NCI-H1694 (cell line): ENCODE data around the gene STK4.
A peak's percentile ranks its signal among the peaks of the same experiment; 100 is the strongest.

Experiments
- DNase-seq: peaks from one replicate; lab custom pipeline; 2025; lab: John Stamatoyannopoulos, UW

The STK4 gene

DNA sequence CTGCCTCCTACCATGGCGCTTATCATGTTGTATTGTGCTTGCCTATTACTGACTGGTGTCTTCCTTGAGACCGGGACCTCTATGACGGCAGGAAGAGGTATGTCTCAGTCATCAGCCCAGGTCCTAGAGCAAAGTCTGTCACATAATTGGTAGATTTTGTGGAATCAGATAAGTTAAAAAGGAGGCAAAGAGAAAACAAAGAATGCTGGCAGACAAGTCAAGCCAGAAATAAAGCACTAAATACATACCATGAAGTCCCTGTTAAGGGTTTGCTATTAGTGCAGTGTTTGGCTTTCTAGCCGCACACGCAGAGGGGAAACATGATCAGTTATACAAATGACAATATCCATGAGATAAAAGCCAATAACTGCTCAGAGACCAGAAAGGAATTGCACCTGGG lies 12.1 kb upstream of the STK4 start:
- no peak for DNase-seq

DNA sequence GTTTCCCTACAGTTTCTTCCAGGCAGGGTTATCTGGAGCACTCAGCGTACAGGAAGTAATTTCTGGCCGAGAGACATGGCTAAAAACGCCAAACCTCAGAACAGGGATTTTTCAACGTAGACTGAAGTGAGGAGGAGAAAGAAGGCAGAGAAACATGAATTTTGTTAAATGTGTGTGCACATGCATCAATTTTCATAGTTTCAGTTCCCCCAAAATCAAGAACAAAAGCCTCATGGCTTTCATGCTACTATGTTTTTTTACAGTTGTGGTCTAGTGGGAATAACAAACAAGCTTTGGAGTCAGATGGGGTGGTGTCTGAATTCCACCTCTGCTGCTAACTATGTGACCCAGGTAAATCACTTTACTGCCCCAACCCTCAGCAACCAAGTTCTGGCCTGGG lies 11.0 kb upstream of the STK4 start:
- DNase-seq = no peak

DNA sequence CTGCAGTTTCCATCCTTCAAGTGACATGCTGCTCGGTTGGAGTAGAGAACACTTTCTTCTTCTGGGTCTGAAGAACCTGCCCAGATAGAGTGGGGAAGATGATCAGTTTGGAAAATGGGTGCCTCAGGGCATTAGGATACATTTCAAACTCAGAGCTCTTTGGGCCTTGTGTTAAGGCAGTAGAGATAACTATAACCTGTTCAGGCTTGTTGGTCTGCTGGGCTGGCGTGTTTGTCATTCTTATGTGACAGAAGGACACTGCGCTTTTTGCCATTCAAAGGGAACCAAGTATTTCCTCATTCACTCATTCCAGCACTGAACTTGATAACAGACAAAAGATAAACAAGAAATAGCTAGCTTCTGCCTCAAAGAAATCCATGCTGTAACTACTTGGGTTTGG lies 9.9 kb upstream of the STK4 start:
- no peak for DNase-seq

DNA sequence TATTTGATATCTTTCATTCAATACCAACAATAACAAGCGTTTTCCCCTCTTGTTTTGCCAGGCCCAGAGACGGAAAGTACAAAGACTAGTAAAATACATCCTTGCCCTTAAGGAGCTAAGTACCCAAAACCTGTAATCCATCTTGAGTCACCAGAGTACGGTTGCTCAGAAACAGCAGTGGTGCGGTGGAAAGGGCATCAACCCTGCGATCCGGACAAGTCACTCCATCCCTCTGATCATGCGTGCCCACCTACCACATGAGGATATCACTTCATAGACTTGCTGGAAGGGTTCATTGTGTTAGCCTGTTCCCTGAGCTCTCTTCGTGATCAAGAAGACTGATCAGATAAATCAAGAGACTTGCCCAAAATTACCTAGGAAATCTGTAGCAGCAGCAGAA lies 8.0 kb upstream of the STK4 start:
- DNase-seq = no peak

DNA sequence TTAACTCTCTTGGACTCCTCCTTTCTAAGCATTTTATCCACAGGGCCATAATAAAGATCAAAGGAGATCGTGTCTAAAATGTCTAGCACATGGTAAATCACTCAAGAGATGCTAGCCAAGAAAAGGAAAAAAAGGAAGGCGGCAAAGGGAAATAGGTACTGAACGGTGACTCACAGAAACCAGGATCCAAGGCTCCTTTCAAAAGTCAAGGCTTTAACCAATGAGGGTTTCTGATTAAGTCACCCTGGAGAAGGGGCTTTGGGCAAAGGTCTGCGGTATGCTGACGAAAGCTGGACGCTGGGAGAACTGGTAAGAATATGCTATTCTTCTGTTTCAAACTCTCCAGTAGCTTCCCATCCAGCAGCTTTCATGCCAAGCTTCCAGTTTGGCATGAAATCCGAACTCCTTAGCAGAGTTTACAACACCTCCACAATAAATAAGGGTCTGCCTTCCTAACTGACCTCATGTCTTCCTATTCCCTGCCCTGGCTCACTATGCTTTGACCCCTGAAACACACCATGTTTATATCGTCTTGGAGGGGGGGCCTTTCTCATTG lies 7.2 kb upstream of the STK4 start:
- DNase-seq = no peak

DNA sequence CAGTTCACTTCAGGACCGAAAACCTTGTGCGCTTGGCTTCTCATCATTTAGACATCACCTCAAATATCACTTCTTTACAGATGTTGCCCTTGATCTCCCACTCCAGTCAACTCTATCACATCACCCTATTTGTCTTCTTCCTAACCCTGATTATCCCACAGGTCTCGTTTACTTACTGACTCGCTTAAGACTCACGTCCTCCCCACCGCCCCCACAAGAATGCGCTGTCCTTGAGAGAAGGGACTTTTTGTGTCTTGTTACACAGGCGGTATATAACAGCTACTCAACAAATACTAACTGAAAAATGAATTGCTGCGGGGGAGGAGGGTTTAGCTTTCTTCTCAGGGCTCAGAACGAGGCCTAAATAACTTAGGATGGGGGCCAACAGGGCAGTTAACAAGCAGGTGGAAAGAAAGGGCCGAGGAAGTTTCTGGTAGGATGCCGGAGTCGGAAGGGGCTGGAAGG lies 6.6 kb upstream of the STK4 start:
- no peak for DNase-seq

DNA sequence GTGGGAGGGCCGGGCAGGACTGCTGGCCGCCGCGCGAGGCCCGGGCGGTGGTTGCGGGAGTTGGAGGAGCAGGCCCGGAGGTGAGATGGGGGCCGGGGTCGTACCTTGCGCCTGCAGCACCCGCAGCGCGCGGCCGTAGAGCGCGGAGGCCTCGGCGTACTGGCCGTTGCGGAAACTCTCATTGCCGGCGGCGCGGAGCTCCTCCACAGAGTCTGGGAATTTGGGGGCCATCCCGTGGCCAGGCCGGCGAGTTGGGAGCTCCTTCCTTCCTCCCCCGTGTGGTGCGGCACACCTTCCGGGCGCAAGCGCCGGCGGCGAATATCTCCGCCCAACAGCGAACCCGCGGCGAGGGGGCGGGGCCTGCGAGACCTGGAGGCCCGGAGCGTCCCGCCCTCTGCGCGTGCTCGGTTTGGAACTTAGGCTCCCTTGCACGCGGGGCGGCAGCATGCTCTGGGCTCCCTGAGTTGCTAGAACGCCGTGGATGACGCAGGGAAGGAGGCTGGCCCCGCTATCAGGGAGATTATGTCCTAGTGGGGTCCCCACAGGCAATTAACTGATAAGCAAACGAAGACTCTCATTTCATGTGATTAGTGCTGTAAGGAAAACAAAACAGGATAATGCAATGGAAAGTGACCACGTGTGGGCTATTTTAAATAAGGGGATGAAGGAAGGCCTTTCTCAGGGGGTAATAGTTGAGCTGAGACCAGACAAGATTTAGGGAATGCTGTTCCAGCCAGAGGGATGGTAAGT lies 6.0 kb upstream of the STK4 start, which contains the start of gene TOMM34:
Gene TOMM34, minus strand, starts transcription at position 295 of the 750 bp plus-strand sequence. Its CDS starts 64 bp downstream, at position 231.
- peak; percentile 73 for DNase-seq

DNA sequence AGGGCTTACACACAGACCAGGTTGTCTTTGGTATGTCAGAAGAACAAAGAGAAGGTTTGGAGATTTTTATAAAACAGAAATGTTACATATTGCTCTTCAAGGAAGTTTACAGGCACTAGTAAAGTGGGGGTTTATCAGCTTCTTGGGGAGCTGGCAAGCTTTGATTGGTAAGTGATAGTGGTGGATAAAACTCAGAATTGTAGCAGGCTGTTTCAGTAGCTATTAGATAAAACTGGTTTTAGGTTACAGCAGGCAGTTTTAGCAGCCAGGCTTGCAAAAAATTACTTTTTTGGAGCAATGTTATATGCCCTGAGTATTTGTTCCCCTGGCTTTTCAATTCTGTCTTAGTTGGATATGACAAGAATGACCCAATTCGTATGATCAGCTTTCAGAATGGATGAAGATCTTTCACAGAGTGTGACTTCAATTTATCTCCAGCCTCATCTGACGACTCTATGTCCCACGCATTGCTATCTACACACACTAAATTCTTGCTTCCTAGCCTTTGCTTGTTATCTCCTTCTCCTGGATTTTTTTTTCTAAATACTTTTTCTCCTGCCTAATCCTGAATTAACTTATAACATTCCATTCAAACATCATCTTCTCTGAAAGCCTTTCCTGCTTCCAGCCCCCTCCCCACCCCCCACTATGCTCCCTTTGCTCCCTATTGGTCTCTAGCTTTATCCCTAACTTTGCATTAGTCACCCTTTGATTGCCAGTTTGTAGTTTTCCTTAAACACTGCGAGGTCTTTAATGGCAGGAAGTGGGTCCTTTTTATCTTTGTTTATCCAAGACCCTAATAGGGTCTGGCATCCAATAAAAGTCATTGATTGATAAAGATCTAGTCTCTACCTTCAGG lies 5.1 kb upstream of the STK4 start:
- no peak for DNase-seq

DNA sequence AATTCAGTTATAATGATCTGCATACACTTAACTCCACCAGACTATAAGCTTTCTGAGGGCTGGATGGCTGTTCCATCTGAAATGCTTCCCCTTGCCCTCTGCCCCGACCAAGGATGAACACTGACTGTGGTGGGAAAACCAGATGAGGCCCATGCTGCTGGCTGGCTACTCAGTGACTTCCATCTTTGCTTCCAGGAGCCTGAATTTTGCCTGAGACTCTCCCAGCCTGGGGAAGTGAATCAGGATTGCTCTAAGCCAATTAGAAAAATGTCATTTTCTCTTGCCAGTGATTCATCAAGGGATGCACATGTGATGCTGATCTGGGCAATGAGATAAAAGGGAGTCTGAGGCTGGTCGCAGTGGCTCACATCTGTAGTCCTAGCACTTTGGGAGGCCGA lies 4.4 kb upstream of the STK4 start:
- no peak for DNase-seq

DNA sequence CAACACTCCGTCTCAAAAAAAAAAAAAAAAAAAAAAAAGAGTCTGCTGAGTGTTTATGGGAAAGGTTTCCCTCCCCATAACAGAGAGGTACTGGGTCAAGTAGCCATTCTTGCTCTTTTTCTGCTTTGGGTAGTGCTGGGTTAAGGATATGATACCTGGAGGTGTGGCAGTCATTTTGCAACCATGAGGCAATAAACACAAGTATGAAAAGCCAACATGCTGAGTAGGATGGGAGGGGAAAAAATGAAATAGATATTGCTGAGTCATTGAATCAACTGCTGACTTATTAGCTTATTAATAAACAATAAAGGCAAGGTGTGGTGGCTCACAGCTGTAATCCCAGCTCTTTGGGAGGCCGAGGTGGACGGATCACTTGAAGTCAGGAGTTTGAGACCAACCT lies 3.8 kb upstream of the STK4 start:
- no peak for DNase-seq

DNA sequence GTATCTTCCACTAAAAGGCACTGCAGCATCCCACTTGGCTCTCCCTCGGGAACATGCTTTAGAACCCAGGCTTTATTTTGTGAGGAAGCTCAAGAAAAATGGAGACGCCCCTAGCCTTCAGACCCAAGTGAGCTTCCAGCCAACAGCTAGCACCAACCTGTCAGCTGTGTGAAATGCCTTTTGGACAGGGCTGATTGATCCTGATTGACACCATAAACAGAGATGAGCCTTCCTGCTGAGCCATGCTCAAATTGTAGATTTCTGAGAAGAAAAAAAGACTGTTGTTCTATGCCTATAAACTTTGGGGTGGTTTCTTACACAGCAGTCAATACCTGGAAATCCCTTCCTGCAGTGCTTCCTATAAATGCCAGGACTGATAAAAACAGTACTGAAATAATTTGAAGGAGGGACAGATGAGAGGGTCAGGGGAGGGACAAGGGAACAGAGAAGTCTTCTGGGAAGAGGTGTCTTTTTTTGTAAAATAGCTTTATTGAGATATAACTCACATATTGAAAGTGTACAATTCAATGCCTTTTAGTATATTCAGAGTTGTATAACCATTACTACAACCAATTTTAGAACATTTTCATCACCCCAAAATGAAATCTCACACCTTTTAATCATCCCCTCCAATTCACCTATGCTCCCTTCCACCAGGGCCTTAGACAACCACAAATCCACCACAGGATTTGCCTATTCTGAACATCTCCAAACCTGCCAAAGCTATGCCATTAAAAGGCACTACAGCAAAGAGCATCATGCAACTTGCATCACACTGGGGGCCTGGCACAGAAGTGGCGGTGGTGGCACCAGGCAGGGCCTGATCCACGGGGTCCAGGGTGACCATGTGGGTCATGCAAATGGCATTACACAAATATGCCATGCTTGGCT lies 2.7 kb upstream of the STK4 start:
- DNase-seq = no peak

DNA sequence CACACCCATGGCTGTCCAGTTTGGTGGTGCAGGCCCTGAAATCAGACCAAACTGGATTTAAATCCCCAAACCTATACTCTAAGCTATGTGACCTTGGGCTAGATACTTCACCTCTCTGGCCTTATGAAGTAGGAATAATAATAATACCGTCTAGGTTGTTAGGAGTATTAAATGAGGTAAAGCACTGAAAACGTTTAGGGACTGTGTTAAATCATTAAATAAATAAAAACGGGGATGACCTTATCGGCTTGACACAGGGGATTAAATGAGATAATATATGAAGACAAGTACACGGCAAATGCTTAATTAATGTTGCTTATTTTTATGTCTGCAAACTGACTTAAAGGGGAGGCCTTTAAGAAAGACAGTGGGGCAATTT lies 672 bp upstream of the STK4 start:
- DNase-seq = no peak

DNA sequence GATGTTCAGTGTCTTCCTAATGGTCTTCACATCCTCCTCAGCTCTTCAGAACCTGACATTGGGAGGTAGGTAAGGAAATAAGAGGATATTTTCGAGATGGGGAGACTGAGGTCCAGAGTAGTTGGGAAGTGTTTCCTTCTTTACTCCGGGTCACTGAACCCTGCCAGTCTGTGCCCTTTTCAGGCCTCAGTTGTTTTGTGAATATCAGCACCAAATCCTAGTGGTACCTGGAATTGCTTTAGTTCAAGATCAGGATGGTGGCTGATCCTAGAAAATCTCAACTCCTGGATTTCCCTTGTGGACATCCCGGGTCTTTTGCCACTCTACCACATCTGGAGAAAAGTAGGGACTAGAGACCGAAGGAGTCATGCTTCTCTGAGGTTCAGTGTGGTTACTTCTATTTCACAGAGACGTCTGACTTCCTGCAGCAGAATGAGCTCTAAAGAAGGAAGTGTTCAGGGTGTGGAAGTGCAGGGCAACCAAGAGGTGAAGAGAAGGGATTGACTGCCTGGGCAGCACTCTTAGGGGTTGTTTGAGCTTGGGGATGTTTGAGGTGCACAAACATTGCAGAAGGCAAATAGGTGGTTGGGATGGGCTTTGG lies 995 bp downstream of the STK4 start:
- DNase-seq = no peak

DNA sequence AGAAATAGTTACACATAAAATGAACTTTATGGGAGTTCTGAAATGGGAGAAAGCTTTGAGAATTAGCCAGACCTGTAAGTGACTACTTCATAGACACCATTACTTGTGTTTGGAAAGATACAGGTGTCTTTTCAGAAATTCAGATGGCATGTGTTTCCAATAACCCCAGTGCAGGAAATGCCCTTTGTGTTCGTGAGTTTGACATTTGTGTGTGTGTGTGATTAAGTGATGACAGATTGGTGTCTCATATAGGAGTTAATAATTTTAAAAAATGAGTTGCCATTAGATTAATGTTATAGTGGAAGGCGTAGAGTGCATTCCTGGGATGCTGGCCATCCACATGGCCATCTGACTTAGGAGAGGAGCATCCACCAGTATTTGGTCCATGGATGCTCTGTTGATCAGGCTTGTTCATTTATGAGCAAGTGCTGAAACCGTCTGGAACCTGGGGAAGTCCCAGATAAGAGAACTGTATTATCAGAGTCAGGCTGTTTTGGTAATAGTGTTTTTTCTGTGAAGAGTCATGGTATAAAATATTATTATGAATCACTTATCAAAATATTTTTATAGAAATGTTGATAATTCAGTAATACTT lies 3.1 kb downstream of the STK4 start:
- no peak for DNase-seq

DNA sequence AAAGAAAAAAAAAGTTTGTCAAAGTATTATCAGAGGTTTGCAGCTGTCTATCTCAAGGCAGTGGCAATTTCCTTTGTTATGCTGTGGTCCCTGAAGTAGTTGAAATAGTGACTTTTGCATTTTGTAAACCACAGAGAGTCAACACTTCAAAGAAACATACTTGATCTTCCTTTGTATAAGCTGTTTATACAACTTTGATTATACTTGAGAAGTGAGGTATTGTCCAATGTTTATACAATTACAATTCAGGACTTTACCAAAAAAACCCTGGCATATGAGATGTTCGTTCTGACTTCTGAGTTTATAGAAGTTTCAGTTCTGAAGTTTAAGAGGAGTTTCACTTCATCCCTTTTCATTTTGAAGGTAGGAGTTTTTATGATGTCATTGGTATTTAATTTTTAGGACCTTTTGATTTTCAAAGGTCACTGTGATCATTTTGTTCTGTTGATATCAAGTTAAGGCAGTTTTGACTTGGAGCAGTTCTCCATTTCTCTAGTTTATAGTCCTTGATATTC lies 4.0 kb downstream of the STK4 start:
- no peak for DNase-seq

DNA sequence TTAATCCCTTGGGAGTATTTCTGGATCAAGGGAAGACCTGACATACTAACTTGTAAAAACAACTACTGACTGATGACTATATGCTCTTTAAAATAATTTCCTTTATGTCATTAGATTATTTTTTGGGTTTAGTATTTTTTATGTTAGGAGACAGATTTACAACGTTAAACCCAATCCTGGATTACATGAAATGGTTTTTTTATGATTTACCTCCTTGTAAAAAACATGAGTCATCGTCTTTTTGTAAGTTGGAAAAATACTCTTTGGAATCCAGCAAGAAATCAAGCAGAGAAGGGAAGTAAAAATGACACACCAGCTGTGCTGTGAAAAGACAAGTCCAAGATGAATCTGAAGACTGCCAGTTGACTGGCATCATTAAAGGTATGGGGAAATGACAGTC lies 6.7 kb downstream of the STK4 start:
- DNase-seq = no peak

DNA sequence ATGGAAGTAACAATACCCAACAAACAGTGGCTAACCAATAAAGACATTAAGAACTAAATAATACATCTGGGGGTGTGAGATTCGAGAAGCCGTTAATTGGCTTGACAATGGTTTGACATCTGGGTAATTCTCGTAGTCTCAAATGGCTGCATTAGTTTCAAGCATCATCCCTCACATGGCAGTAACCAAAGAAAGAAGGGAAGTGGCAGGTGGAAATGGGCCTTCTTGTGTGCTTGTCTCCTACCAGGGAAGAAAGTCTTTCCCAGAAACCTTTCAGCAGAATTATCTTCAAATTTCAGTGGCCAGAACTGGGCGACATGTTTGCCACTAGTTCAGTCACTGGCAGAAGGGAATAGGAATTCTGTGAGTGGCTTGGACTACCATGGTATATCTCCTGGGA lies 10.4 kb downstream of the STK4 start:
- DNase-seq = no peak

DNA sequence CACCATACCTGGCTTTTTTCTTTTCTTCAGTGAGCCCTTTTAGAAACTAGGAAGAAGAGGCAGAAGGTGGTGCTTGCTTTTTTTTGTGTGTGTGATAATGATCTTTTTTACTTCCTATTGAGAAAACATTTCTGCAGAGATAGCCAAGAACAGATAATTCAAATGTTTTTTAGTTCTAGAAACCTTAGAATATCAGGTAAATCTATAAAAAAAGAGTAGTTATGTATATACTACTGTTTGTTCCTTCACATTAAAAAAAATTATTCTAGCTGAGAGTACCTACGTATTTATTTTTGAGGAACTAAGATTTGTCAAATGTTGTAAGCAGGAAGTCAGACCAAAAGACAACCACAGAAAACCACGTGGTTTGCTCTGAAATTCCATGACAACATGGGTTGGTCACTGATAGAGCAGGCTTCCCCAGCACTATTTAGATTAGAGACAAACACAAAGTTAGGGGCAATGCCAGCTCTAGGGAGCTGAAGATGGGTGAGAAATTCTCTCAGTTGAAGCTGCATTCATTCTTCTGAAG lies 12.8 kb downstream of the STK4 start:
- DNase-seq = no peak

DNA sequence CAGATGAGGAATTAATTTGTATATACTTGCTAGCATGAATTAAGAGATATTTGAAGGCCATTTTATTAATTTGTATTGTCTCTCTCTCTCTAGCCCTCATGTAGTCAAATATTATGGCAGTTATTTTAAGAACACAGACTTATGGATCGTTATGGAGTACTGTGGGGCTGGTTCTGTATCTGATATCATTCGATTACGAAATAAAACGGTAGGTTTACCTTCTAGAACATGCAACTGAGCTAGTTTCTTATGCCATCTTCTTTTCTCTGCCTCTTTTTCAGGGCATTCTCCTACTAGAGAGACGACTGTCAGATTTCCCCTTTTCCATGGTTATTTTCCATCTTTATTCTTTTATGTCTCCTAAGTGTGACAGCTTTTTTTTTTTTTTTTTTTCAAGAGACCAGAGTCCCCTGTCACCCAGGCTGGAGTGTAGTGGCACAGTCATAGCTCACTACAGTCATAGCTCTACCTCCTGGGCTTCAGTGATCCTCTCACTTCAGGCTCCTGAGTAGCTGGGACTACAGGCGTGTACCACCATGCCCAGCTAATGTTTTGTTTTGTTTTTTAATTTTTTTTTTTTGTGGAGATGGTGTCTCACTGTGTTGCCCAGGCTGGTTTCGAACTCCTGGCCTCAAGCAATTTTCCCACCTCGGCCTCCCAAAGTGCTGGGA lies 15.6 kb downstream of the STK4 start:
- DNase-seq = no peak

DNA sequence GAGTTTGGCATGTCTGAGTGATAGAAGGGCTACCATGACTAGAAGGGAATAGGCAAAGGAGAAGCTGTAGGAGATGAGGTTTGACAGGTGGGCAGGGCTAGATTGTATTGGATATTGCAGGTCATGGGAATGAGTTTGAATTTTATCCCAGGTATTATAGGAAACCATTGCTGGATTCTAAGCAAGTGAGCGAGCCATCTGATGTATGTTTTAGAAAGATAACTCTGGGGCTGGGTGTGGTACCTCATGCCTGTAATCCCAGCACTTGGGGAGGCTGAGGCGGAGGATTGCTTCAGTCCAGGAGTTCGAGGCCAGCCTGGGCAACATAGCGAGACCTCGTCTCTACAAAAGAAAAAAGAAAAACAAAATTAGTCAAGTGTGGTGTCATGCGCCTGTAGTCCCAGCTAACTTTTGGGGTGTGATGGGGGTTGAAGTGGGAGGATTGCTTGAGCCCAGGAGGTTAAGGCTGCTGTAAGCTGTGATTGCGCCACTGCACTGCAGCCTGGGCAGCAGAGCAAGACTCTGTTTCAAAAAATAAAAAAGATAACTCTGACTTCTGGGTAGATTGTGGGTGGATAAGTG lies 16.9 kb downstream of the STK4 start:
- no peak for DNase-seq
